Nephron progenitor cell (in vitro differentiated cells): ENCODE measurements around the gene MBNL2.

ENCODE experiments used
- DNase-seq: peaks from one replicate; pipeline ENCODE4 v3.0.0; 2021
- H3K27ac Mint-ChIP-seq: 2 replicates; pipeline ENCODE4 v1.8.0; 2021; ENCODE audit warnings: mild to moderate bottlenecking, moderate library complexity, mixed read lengths
- H3K27me3 Mint-ChIP-seq: 2 replicates; pipeline ENCODE4 v1.8.0; 2021; ENCODE audit warnings: mild to moderate bottlenecking, low read depth, mixed read lengths; ENCODE audit not compliant: poor library complexity
- H3K36me3 Mint-ChIP-seq: 2 replicates; pipeline ENCODE4 v1.8.0; 2021; ENCODE audit warnings: low read depth, mixed read lengths
- H3K4me1 Mint-ChIP-seq: 2 replicates; pipeline ENCODE4 v1.8.0; 2021; ENCODE audit warnings: mixed read lengths
- H3K4me3 Mint-ChIP-seq: 2 replicates; pipeline ENCODE4 v1.8.0; 2021; ENCODE audit warnings: mild to moderate bottlenecking, moderate library complexity, mixed read lengths
- H3K9me3 Mint-ChIP-seq: 2 replicates; pipeline ENCODE4 v1.8.0; 2021; ENCODE audit warnings: mild to moderate bottlenecking, moderate library complexity, mixed read lengths
- TF ChIP-seq, protein P1 (sequence below): fragments of 200-600 bp; sonication (generic); IDR thresholded peaks from 2 replicates; pipeline ENCODE4 v1.5.0; 2021; ENCODE audit warnings: antibody characterized with exemption

The MBNL2 gene

DNA sequence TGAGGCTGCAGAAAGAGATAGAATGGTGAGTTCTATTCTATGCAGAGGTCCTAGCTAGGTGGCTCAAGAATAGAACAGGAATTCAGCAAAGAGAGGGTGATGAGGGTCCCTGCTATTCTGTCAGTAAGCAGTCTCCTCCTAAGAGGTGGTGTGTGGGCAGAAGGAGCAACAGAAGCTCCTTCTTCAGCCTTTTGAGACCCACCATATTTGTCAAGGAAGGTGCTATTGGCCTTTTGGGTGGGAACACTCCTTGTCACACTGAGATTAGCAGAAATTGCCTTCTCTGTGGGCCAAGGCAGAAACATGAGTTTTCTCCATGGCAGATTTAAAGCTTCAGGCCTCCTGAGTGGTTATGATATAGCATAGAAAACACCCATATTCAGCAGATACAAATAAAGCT lies 172.4 kb downstream of the MBNL2 start:
- H3K4me3 Mint-ChIP-seq, result no peak overlapping the region
- TF ChIP-seq, protein P1, sequence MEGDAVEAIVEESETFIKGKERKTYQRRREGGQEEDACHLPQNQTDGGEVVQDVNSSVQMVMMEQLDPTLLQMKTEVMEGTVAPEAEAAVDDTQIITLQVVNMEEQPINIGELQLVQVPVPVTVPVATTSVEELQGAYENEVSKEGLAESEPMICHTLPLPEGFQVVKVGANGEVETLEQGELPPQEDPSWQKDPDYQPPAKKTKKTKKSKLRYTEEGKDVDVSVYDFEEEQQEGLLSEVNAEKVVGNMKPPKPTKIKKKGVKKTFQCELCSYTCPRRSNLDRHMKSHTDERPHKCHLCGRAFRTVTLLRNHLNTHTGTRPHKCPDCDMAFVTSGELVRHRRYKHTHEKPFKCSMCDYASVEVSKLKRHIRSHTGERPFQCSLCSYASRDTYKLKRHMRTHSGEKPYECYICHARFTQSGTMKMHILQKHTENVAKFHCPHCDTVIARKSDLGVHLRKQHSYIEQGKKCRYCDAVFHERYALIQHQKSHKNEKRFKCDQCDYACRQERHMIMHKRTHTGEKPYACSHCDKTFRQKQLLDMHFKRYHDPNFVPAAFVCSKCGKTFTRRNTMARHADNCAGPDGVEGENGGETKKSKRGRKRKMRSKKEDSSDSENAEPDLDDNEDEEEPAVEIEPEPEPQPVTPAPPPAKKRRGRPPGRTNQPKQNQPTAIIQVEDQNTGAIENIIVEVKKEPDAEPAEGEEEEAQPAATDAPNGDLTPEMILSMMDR, result no peak
- H3K9me3 Mint-ChIP-seq, result no peaks in the 10 kb centered on the region
- H3K4me1 Mint-ChIP-seq, result no peaks in the 10 kb centered on the region
- no peaks in the 10 kb centered on the region for H3K27me3 Mint-ChIP-seq
- DNase-seq, result no peak
- H3K36me3 Mint-ChIP-seq, result no peaks in the 10 kb centered on the region
- H3K27ac Mint-ChIP-seq, result no peak overlapping the region

DNA sequence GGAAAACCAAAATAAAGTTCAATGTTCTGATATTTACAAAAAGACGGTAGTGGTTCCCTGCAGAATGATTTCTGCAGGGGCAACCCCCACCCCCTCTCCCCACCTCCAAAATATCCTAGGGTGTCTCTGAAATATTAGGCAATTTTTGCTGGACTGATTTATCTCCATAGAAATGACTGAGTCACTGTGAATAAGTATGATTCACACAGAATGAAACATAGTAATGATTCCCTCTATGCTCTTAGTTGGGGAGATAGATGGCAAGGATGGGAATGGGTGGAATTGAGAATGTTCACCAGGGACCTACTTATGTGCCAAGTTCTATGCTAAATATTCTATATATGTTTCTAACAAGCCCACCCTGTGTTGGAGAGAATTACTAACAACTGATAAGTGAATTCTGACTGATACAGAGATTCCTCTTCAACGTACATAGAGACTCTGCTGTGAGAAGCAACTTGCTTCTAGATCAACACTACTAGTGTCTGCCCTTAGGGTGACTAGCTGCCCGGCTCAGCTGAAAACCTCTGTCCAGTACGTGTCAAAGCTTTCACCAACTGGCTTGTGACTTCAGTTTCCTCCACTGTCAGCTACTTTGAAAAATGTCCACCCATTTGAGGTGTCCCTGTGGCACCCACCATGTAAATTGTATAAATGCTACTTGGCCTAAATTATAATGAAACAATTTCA lies 173.5 kb downstream of the MBNL2 start:
- no peak overlapping the region for H3K4me3 Mint-ChIP-seq
- DNase-seq, result no peak
- H3K27ac Mint-ChIP-seq, result no peak overlapping the region

DNA sequence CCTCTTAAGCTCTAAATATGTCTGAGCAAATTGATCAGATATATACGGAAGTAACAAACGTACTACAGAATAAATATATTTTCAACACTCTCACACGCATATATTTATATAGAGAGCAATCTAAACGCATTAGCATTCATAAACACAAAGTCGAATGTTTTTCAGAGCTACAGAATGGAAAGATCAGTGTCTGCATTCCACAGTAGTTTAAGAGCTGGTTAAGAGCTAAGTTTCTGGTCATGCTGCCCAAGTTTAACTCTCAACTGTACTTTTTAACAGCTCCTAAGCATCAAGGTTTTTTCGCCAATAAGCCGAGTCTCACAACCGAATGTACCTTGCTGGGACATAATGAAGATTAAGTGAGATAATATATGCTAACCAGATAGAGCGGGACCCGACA lies 175.1 kb downstream of the MBNL2 start:
- no peak overlapping the region for H3K27ac Mint-ChIP-seq
- no peak for DNase-seq
- H3K27me3 Mint-ChIP-seq, result peaks cover 2% of the 10 kb centered on the region
- no peaks in the 10 kb centered on the region for H3K4me1 Mint-ChIP-seq
- TF ChIP-seq, protein P1, result no peak
- no peak overlapping the region for H3K4me3 Mint-ChIP-seq
- no peaks in the 10 kb centered on the region for H3K36me3 Mint-ChIP-seq
- peaks cover 8% of the 10 kb centered on the region for H3K9me3 Mint-ChIP-seq

More for the DNA sequence above, 173.5 kb downstream of the MBNL2 start:
- Mint-ChIP-seq H3K27me3 (no peaks in the 10 kb centered on the region), H3K36me3 (no peaks in the 10 kb centered on the region), H3K9me3 (no peaks in the 10 kb centered on the region), H3K4me1 (no peaks in the 10 kb centered on the region)
- TF ChIP-seq, protein P1, result no peak

DNA sequence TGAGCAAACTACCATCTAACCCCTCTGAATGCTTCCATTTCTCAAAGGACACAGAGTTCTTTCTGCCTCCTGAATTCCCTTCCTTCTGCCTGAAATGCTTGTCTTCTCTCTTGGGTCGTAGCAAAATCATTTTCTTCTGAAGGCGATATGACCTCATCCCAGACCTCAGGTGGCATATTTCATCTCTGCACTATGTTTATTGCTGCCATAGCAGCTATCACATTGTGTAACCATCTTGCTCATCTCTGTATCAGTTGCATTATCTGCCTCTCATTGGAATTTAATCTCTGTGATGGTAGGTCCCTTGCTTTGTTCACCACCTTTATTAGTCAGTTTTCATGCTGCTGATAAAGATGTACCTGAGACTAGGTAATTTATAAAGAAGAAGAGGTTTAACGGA lies 179.3 kb downstream of the MBNL2 start:
- no peaks in the 10 kb centered on the region for H3K4me1 Mint-ChIP-seq
- DNase-seq, result no peak
- H3K4me3 Mint-ChIP-seq, result no peak overlapping the region
- no peaks in the 10 kb centered on the region for H3K36me3 Mint-ChIP-seq
- TF ChIP-seq, protein P1, result no peak
- no peak overlapping the region for H3K27ac Mint-ChIP-seq
- H3K27me3 Mint-ChIP-seq, result peaks cover 2% of the 10 kb centered on the region
- H3K9me3 Mint-ChIP-seq, result peaks cover 8% of the 10 kb centered on the region

DNA sequence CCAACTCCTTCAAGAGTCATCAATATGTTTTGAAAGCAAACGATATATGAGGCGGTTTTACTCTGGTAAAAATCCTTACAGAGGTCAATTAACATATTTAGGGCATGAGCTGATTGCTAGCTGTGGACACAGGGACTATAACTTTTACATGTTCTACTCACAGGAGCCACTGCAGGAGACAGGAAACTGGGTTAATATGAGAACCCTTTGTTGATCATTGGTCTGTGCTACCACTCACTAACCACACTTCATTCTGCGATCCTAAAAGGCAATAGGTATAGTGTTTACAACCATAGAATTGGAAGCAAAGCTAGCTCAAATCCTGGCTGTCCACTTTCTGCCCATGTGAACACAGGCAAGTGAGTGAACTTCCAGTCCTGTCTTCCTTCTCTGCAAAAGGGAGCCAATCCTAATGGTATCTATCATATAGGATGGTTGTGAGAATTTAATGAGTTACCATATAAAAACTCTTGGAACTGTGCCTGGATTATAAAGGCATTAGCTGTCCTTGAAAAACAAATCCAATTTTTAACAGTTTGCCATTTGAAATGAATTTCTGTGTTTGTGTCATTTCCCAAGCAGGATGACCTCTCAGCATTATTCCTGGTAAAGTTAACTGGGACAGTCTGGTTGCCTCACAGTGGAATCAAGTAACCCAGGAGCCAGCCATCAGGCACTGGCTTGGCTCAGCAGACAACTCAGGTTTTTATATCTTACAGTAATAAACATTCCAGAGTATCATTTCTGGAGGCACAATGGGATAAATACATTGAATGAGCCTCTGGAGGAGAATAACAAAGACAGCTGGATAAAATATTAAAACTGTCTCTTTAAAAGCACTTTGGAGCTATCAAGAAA lies 182.0 kb downstream of the MBNL2 start:
- TF ChIP-seq, protein P1, result no peak
- Mint-ChIP-seq H3K27me3 (peaks cover 7% of the 10 kb centered on the region), H3K4me3 (no peak overlapping the region), H3K4me1 (no peaks in the 10 kb centered on the region), H3K9me3 (peaks cover 8% of the 10 kb centered on the region), H3K27ac (no peak overlapping the region), H3K36me3 (no peaks in the 10 kb centered on the region)
- DNase-seq, result no peak
